ENCODE data around the gene ZCCHC2. TPM values are rescaled to one million over a fixed set of nuclear protein-coding genes. Genes with fewer than 3 reads are reported as not detected.

The ZCCHC2 gene
- total and polyA plus RNA-seq, 5 donors from 2014 or later = 1.7 to 82.5 (median 2.1) TPM

DNA sequence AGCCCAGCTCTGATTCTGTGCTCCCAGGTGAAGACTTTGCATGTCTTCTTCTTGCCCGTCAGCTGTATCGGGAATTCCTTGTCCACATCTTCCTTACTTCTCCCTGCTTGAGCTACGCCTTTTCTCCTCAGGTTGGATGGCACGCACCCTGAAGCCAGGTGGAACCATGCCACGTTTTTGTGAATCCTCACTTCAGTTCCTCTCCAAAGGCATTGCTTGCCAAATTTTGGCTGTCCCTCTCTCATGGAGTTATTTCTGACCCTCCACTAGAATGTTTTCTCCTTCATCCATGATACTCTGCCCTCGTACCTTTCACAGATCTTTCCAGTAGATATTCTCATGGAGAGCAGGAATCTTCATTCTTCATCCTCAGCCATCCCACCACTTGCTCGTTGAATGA lies 20.2 kb downstream of the ZCCHC2 start:
- Histone ChIP-seq H3K36me3 (ENCODE audit: control insufficient read depth, insufficient read depth, low read length) (peaks cover 79% of the 10 kb centered on the region), H3K27me3 (ENCODE audit: control insufficient read depth, insufficient read depth, low read length) (no peaks in the 10 kb centered on the region), H3K4me1 (ENCODE audit: control insufficient read depth, insufficient read depth, low read length, poor library complexity, severe bottlenecking) (no peaks in the 10 kb centered on the region), H3K4me3 (ENCODE audit: low read depth, low read length) (no peak overlapping the region), H3K9me3 (ENCODE audit: control insufficient read depth in 2 of 2, low read length in 2 of 2) (no peaks in the 10 kb centered on the region), H3K27ac (ENCODE audit: insufficient read depth, low read length, poor library complexity, severe bottlenecking) (no peak overlapping the region)
- Mint-ChIP-seq H3K27ac (no peak overlapping the region), H3K36me3 (peaks cover 35% of the 10 kb centered on the region), H3K4me1 (peaks cover 6 to 23% (median 15%) of the 10 kb centered on the region in 4 donors), H3K27me3 (no peaks in the 10 kb centered on the region), H3K4me3 (no peak overlapping the region), H3K9me3 (no peaks in the 10 kb centered on the region)
- DNase-seq (no peak), ATAC-seq (ENCODE audit: low read depth in 2 of 2) (no peak)

DNA sequence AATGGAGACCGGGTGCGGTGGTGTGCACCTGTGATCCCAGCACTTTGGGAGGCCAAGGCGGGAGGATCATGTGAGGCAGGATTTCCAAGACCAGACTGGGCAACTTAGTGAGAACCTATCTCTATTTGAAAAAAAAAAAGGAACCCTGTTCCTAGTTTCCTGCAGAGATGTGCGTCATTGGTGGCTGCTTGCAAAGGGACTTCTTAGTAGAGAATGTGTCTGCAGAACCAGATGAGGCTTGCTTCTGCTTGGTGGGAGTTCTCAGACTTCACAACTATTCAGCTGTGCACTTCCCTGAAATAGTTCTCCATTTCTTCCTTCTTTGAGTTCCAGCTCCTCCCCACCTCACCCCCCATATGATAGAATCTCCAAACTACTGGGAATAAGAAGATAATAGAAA lies 22.3 kb downstream of the ZCCHC2 start:
- Histone ChIP-seq H3K27ac (ENCODE audit: insufficient read depth, low read length, poor library complexity, severe bottlenecking) (no peak overlapping the region), H3K36me3 (ENCODE audit: control insufficient read depth, insufficient read depth, low read length) (peaks cover 78% of the 10 kb centered on the region), H3K27me3 (ENCODE audit: control insufficient read depth, insufficient read depth, low read length) (no peaks in the 10 kb centered on the region), H3K4me1 (ENCODE audit: control insufficient read depth, insufficient read depth, low read length, poor library complexity, severe bottlenecking) (no peaks in the 10 kb centered on the region), H3K4me3 (ENCODE audit: low read depth, low read length) (no peak overlapping the region), H3K9me3 (ENCODE audit: control insufficient read depth in 2 of 2, low read length in 2 of 2) (no peaks in the 10 kb centered on the region)
- Mint-ChIP-seq H3K9me3 (no peaks in the 10 kb centered on the region), H3K27ac (no peak overlapping the region), H3K4me3 (no peak overlapping the region), H3K27me3 (no peaks in the 10 kb centered on the region), H3K36me3 (peaks cover 44% of the 10 kb centered on the region), H3K4me1 (peaks cover 0 to 15% (median 11%) of the 10 kb centered on the region in 4 donors)
- no peak for ATAC-seq (ENCODE audit: low read depth in 2 of 2)
- DNase-seq = no peak

DNA sequence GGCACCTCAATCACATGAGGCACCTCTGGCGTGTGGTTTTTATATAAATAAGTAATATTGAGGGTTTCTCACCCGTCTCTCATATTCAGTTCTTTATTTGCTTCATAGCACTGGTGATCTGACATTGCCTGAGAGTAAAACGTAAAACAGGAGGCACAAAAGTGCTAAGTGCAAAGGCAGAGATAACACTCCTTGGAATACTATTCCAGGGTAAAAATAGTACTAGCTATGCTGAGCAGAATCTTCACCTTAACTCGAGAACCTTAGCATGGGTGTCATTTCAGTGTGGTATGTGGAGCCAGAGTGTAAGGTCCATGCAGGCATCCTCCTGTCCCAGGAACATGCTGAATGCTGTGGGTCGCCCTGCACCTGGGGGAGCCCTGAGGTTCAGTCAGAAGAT lies 26.9 kb downstream of the ZCCHC2 start:
- Histone ChIP-seq H3K9me3 (ENCODE audit: control insufficient read depth in 2 of 2, low read length in 2 of 2) (no peaks in the 10 kb centered on the region), H3K27ac (ENCODE audit: insufficient read depth, low read length, poor library complexity, severe bottlenecking) (no peak overlapping the region), H3K4me1 (ENCODE audit: control insufficient read depth, insufficient read depth, low read length, poor library complexity, severe bottlenecking) (peaks cover 11% of the 10 kb centered on the region), H3K27me3 (ENCODE audit: control insufficient read depth, insufficient read depth, low read length) (no peaks in the 10 kb centered on the region), H3K4me3 (ENCODE audit: low read depth, low read length) (no peak overlapping the region), H3K36me3 (ENCODE audit: control insufficient read depth, insufficient read depth, low read length) (peaks cover 68% of the 10 kb centered on the region)
- Mint-ChIP-seq H3K36me3 (peaks cover 54% of the 10 kb centered on the region), H3K27me3 (no peaks in the 10 kb centered on the region), H3K9me3 (peaks cover 0 to 1% (median 0%) of the 10 kb centered on the region in 7 donors), H3K27ac (no peak overlapping the region), H3K4me3 (no peak overlapping the region), H3K4me1 (peaks cover 16 to 33% (median 27%) of the 10 kb centered on the region in 4 donors)
- ATAC-seq (ENCODE audit: low read depth in 2 of 2) (no peak), DNase-seq (no peak)

DNA sequence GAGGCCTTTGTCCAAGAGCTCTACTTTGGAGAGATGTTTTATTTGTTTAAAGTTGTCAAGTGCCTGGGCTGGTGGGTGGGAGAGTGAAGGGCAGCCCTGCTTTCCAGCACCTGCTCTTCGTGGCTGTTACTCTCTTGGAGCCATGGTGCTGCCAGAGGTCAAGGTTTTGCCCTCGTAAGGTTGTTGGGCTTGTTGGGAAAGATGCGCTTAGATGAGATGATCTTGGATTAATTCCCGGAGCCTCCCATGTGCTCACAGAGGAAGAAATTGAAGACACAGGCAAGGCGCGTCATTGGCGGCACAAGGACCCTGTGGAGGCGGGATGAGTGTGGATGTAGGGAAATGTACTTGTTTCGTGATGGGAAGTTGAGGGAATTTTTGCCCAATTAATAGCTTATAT lies 27.9 kb downstream of the ZCCHC2 start:
- Histone ChIP-seq H3K36me3 (ENCODE audit: control insufficient read depth, insufficient read depth, low read length) (peaks cover 66% of the 10 kb centered on the region), H3K9me3 (ENCODE audit: control insufficient read depth in 2 of 2, low read length in 2 of 2) (no peaks in the 10 kb centered on the region), H3K27ac (ENCODE audit: insufficient read depth, low read length, poor library complexity, severe bottlenecking) (no peak overlapping the region), H3K4me3 (ENCODE audit: low read depth, low read length) (no peak overlapping the region), H3K4me1 (ENCODE audit: control insufficient read depth, insufficient read depth, low read length, poor library complexity, severe bottlenecking) (peaks cover 11% of the 10 kb centered on the region), H3K27me3 (ENCODE audit: control insufficient read depth, insufficient read depth, low read length) (no peaks in the 10 kb centered on the region)
- H3K36me3 Mint-ChIP-seq = peaks cover 50% of the 10 kb centered on the region
- DNase-seq (no peak), ATAC-seq (ENCODE audit: low read depth in 2 of 2) (no peak)
- H3K27me3 Mint-ChIP-seq = no peaks in the 10 kb centered on the region
- no peak overlapping the region for H3K4me3 Mint-ChIP-seq
- no peak overlapping the region for H3K27ac Mint-ChIP-seq
- H3K4me1 Mint-ChIP-seq = peaks cover 18 to 33% (median 25%) of the 10 kb centered on the region in 4 donors
- peaks cover 0 to 1% (median 0%) of the 10 kb centered on the region in 7 donors for H3K9me3 Mint-ChIP-seq

DNA sequence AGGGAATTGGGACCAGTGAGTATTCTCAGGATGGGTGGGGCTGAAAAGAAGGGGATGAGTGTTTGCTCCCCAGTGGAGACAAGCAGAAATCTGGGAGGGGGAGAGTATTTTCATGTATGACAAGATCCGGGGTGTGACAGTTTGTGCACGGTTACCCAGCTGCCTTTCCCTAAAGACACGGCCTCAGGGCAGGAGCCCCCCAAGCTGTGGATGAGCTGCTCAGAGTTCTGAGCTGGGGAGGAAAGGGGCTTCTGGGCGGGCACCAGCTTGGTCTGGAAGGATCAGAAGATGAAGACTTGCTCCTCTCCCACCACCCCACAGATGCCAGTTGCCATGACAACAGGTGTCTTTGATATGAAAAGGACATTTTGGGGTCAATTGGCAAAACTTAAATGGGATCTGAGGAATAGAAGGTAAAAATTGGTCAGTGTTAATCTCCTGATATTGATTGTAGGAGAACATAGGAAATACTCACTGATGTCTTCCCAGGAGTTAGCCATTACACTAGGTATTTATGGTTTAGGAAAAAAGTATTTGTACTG lies 29.2 kb downstream of the ZCCHC2 start:
- no peak overlapping the region for H3K4me3 Mint-ChIP-seq
- no peak for ATAC-seq (ENCODE audit: low read depth in 2 of 2)
- no peak for DNase-seq
- Histone ChIP-seq H3K27me3 (ENCODE audit: control insufficient read depth, insufficient read depth, low read length) (no peaks in the 10 kb centered on the region), H3K27ac (ENCODE audit: insufficient read depth, low read length, poor library complexity, severe bottlenecking) (no peak overlapping the region), H3K4me1 (ENCODE audit: control insufficient read depth, insufficient read depth, low read length, poor library complexity, severe bottlenecking) (peaks cover 11% of the 10 kb centered on the region), H3K36me3 (ENCODE audit: control insufficient read depth, insufficient read depth, low read length) (peaks cover 69% of the 10 kb centered on the region), H3K4me3 (ENCODE audit: low read depth, low read length) (no peak overlapping the region), H3K9me3 (ENCODE audit: control insufficient read depth in 2 of 2, low read length in 2 of 2) (no peaks in the 10 kb centered on the region)
- H3K27ac Mint-ChIP-seq = peak overlapping the region in 2 of 3 donors; percentile 49 to 63
- H3K4me1 Mint-ChIP-seq = peaks cover 18 to 35% (median 28%) of the 10 kb centered on the region in 4 donors
- peaks cover 0 to 1% (median 0%) of the 10 kb centered on the region in 7 donors for H3K9me3 Mint-ChIP-seq
- no peaks in the 10 kb centered on the region for H3K27me3 Mint-ChIP-seq
- H3K36me3 Mint-ChIP-seq = peaks cover 55% of the 10 kb centered on the region

DNA sequence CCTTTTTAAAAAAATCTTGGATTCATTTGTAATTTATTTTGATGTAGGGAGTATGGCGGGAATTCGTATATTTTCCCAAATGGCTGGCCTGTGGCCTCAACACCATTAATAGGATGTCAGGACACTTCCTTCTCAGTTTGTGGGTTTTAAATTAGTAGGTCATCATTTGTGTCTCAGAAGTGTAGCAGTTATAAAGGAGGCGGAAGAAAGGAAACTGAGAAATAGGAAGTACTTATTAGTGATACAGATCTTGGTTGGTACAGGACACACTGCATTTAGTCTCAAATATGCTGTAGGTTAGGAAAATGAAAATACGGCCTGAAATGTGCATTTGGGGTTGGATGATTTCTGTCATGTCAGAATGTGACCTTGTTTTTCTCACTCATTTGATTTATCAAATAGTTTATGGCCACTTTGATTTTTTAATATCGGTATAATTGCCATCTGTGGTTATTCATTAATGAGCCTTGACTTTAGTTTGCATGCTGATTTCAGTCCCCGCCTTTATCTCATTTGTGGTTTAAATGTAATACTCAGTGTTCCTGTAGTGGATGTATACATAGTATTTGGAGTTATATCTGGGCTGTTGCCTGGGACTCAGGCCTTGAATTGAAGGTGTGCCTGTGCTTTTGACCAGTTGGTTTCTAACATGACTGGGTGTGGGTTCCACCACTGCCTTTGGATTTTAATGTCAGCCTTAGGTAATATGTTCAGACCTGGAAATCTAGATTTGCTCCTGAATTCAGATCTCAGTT lies 31.4 kb downstream of the ZCCHC2 start:
- no peaks in the 10 kb centered on the region for H3K9me3 ChIP-seq (ENCODE audit: control insufficient read depth in 2 of 2, low read length in 2 of 2)
- peaks cover 18 to 35% (median 32%) of the 10 kb centered on the region in 4 donors for H3K4me1 Mint-ChIP-seq
- H3K9me3 Mint-ChIP-seq = peaks cover 0 to 1% (median 0%) of the 10 kb centered on the region in 7 donors
- no peaks in the 10 kb centered on the region for H3K27me3 Mint-ChIP-seq
- H3K36me3 Mint-ChIP-seq = peaks cover 60% of the 10 kb centered on the region
- peak overlapping the region; percentile 35 to 67 (median 65) for H3K27ac Mint-ChIP-seq
- DNase-seq = peak in 1 of 3 donors; percentile 13
- H3K4me3 ChIP-seq (ENCODE audit: low read depth, low read length) = peak overlapping the region; percentile 45
- H3K36me3 ChIP-seq (ENCODE audit: control insufficient read depth, insufficient read depth, low read length) = peaks cover 76% of the 10 kb centered on the region
- no peak for ATAC-seq (ENCODE audit: low read depth in 2 of 2)
- H3K4me3 Mint-ChIP-seq = peak overlapping the region in 2 of 4 donors; percentile 7 to 22
- peaks cover 11% of the 10 kb centered on the region for H3K4me1 ChIP-seq (ENCODE audit: control insufficient read depth, insufficient read depth, low read length, poor library complexity, severe bottlenecking)
- no peak overlapping the region for H3K27ac ChIP-seq (ENCODE audit: insufficient read depth, low read length, poor library complexity, severe bottlenecking)
- no peaks in the 10 kb centered on the region for H3K27me3 ChIP-seq (ENCODE audit: control insufficient read depth, insufficient read depth, low read length)

DNA sequence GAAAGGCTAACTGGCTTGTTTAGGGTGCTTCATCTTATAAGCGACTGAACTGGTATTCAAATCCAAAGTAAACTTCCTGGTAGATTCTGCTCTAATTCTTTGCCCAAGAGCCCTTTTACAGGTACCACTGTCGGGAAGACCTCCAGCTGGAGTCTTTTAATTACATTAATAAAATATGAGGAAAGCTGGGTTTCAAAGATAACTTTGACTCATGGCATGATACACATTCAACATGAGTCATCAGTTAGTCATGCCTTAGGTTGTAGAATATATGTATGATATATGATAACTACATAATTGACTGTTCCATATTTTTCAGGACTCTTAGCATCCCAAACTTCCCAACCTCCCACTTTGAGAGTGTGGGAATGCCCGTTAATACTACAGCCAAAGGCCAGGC lies 32.3 kb downstream of the ZCCHC2 start:
- no peaks in the 10 kb centered on the region for H3K9me3 ChIP-seq (ENCODE audit: control insufficient read depth in 2 of 2, low read length in 2 of 2)
- Mint-ChIP-seq H3K36me3 (peaks cover 60% of the 10 kb centered on the region), H3K9me3 (peaks cover 0 to 1% (median 0%) of the 10 kb centered on the region in 7 donors), H3K4me1 (peaks cover 19 to 35% (median 34%) of the 10 kb centered on the region in 4 donors), H3K27me3 (no peaks in the 10 kb centered on the region), H3K27ac (peak overlapping the region in 1 of 3 donors; percentile 67), H3K4me3 (no peak overlapping the region)
- DNase-seq = no peak
- no peak for ATAC-seq (ENCODE audit: low read depth in 2 of 2)
- peaks cover 80% of the 10 kb centered on the region for H3K36me3 ChIP-seq (ENCODE audit: control insufficient read depth, insufficient read depth, low read length)
- no peak overlapping the region for H3K27ac ChIP-seq (ENCODE audit: insufficient read depth, low read length, poor library complexity, severe bottlenecking)
- peaks cover 11% of the 10 kb centered on the region for H3K4me1 ChIP-seq (ENCODE audit: control insufficient read depth, insufficient read depth, low read length, poor library complexity, severe bottlenecking)
- no peaks in the 10 kb centered on the region for H3K27me3 ChIP-seq (ENCODE audit: control insufficient read depth, insufficient read depth, low read length)
- H3K4me3 ChIP-seq (ENCODE audit: low read depth, low read length) = no peak overlapping the region

Data from CD4-positive, CD25-positive, alpha-beta regulatory T cell (primary cell).